MM.1S (cell line): ENCODE data around the gene INTS2.
"Not testable (repeated sequence)": the region's sequence is repeated elsewhere in the genome, so short reads cannot be mapped to it uniquely, and the experiment has no call there.

ENCODE experiments used
- DNase-seq: peaks from one replicate; pipeline ENCODE4 v3.0.0-alpha.2; 2015
- H2AFZ ChIP-seq: fragments of 300-600 bp; sonication (generic); 2 replicates; pipeline ENCODE4 v1.6.0; 2016; ENCODE audit warnings: antibody characterized with exemption, low read length
- H3F3A ChIP-seq: fragments of 300-600 bp; sonication (generic); 2 replicates; pipeline ENCODE4 v1.6.1; 2016; ENCODE audit warnings: mild to moderate bottlenecking, antibody characterized with exemption, low read length, moderate library complexity, mixed read lengths; ENCODE audit not compliant: insufficient read depth
- H3K27ac ChIP-seq: fragments of 300-600 bp; sonication (generic); 2 replicates; pipeline ENCODE4 v1.5.1; 2016; ENCODE audit warnings: mild to moderate bottlenecking, low read length
- H3K27me3 ChIP-seq: fragments of 300-600 bp; sonication (generic); replicated peaks from 2 replicates; pipeline ENCODE4 v1.6.0; 2016; ENCODE audit warnings: low read length; ENCODE audit not compliant: insufficient read depth
- H3K36me3 ChIP-seq: fragments of 300-600 bp; sonication (generic); replicated peaks from 2 replicates; pipeline ENCODE4 v1.6.1; 2016; ENCODE audit warnings: mild to moderate bottlenecking, low read length, mixed read lengths; ENCODE audit not compliant: insufficient read depth
- H3K4me1 ChIP-seq: fragments of 300-600 bp; sonication (generic); 2 replicates; pipeline ENCODE4 v1.6.1; 2016; ENCODE audit warnings: low read length, mixed read lengths
- H3K4me2 ChIP-seq: fragments of 300-600 bp; sonication (generic); 2 replicates; pipeline ENCODE4 v1.6.0; 2016; ENCODE audit warnings: low read depth, low read length
- H3K4me3 ChIP-seq: fragments of 300-600 bp; sonication (generic); 2 replicates; pipeline ENCODE4 v1.5.1; 2016; ENCODE audit warnings: low read length, mixed read lengths
- H3K79me2 ChIP-seq: fragments of 300-600 bp; sonication (generic); 2 replicates; pipeline ENCODE4 v1.6.1; 2016; ENCODE audit warnings: mixed run types, low read length, mixed read lengths
- H3K9ac ChIP-seq: fragments of 300-600 bp; sonication (generic); 2 replicates; pipeline ENCODE4 v1.6.1; 2016; ENCODE audit warnings: low read length, mixed read lengths
- H3K9me2 ChIP-seq: fragments of 300-600 bp; sonication (generic); replicated peaks from 2 replicates; pipeline ENCODE4 v1.6.1; 2016; ENCODE audit warnings: mild to moderate bottlenecking, low read length, mixed read lengths; ENCODE audit not compliant: insufficient read depth
- H3K9me3 ChIP-seq: fragments of 300-600 bp; sonication (generic); replicated peaks from 2 replicates; pipeline ENCODE4 v1.6.1; 2016; ENCODE audit warnings: mild to moderate bottlenecking, low read length, mixed read lengths; ENCODE audit not compliant: insufficient read depth
- H4K20me1 ChIP-seq: fragments of 300-600 bp; sonication (generic); 2 replicates; pipeline ENCODE4 v1.6.1; 2016; ENCODE audit warnings: mild to moderate bottlenecking, low read length, moderate library complexity, mixed read lengths; ENCODE audit not compliant: insufficient read depth
- CTCF ChIP-seq: fragments of 300-600 bp; sonication (generic); IDR thresholded peaks from 2 replicates; pipeline ENCODE4 v1.5.1; 2016; ENCODE audit warnings: antibody characterized with exemption, low read length, mixed read lengths
- EZH2 ChIP-seq: fragments of 300-600 bp; sonication (generic); optimal IDR thresholded peaks from 2 replicates; pipeline ENCODE3; 2017; ENCODE audit warnings: low read depth, mild to moderate bottlenecking, antibody characterized with exemption, low read length, mixed read lengths

INTS2 gene

GRCh38 chr17:61828694-61829093, 99.1 kb downstream of the INTS2 start:
- no peaks in the 10 kb centered on the region for H3K9me2 ChIP-seq
- no peak for TF ChIP-seq CTCF

GRCh38 chr17:61827649-61828395, 100.0 kb downstream of the INTS2 start:
- H3K27ac ChIP-seq = no peak overlapping the region
- no peak for TF ChIP-seq EZH2
- no peak for DNase-seq
- H3K79me2 ChIP-seq = no peaks in the 10 kb centered on the region; the same call in 1 of the 2 replicates
- H3K9ac ChIP-seq = no peak overlapping the region
- H4K20me1 ChIP-seq = no peaks in the 10 kb centered on the region
- no peak overlapping the region for H3K4me2 ChIP-seq
- H2AFZ ChIP-seq = no peak overlapping the region
- no peaks in the 10 kb centered on the region for H3K36me3 ChIP-seq
- H3F3A ChIP-seq = no peaks in the 10 kb centered on the region
- H3K9me3 ChIP-seq = no peaks in the 10 kb centered on the region
- no peaks in the 10 kb centered on the region for H3K27me3 ChIP-seq
- no peak overlapping the region for H3K4me3 ChIP-seq
- H3K9me2 ChIP-seq = no peaks in the 10 kb centered on the region
- H3K4me1 ChIP-seq = no peaks in the 10 kb centered on the region

More at GRCh38 chr17:61828694-61829093, 99.1 kb downstream of the INTS2 start:
- Histone ChIP-seq H4K20me1 (no peaks in the 10 kb centered on the region), H3K9ac (no peak overlapping the region), H3K9me3 (no peaks in the 10 kb centered on the region), H3K79me2 (no peaks in the 10 kb centered on the region), H3K27me3 (no peaks in the 10 kb centered on the region), H3K4me2 (no peak overlapping the region), H3F3A (no peaks in the 10 kb centered on the region), H3K27ac (no peak overlapping the region), H3K4me3 (no peak overlapping the region), H2AFZ (no peak overlapping the region), H3K4me1 (no peaks in the 10 kb centered on the region), H3K36me3 (no peaks in the 10 kb centered on the region)
- no peak for DNase-seq

- not testable (repeated sequence) for H3K36me3 ChIP-seq, H3K27me3 ChIP-seq
Measured at GRCh38 chr17:61826866-61827265, 100.9 kb downstream of the INTS2 start.

GRCh38 chr17:61826198-61826597, 101.6 kb downstream of the INTS2 start:
- H3K27me3 ChIP-seq, DNase-seq: not testable (repeated sequence)

More at GRCh38 chr17:61826866-61827265, 100.9 kb downstream of the INTS2 start:
- H3K4me3 ChIP-seq, H3K9ac ChIP-seq, H3K27ac ChIP-seq, H2AFZ ChIP-seq, H3F3A ChIP-seq, H3K4me1 ChIP-seq, H4K20me1 ChIP-seq, H3K79me2 ChIP-seq, H3K4me2 ChIP-seq, H3K9me3 ChIP-seq, H3K9me2 ChIP-seq, DNase-seq: not testable (repeated sequence)

More at GRCh38 chr17:61826198-61826597, 101.6 kb downstream of the INTS2 start:
- not testable (repeated sequence) for H3K9ac ChIP-seq, H3K36me3 ChIP-seq, H3K9me2 ChIP-seq, H2AFZ ChIP-seq, H3K9me3 ChIP-seq, H3K79me2 ChIP-seq, H4K20me1 ChIP-seq, H3K27ac ChIP-seq, H3K4me2 ChIP-seq, H3F3A ChIP-seq, H3K4me3 ChIP-seq, H3K4me1 ChIP-seq
